ENCODE data around the gene PRDM15.

The PRDM15 gene

DNA sequence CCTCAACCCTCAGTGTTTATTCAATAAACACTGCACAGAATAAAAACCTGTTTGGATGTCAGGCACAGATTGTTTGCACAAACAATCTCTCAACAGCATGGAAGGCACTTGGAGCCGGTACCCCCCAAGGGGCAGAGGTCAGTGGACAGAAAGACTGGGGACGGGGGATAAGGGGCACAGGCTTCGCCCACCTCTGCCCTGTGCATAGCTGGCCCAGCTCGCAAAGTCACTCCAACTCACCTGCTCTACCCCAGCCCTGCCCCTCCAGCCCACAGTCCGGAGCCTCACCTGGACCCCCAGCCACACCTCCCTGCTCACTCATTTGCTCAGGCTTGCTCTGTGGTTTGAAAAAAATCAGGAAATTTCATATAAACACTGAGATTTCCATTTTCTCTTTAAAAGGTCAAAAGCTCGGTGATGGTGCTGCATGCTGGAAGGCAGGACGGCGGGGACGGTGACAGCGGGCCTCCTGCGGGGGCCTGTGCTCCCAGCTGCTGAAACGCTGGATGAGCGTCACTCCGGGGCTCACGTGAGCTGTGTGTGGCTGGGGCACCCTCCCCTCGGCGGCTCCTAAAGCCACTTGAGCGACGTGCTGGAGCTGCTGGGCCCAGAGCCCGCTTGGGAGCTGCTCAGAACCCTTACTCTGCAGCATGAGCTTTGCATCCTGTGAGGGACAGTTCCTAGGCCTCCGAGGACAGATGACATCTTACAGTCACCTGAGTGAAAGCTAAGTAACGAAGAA, 54.5 kb downstream of the PRDM15 start:
- DNase-seq (ENCODE audit: low read depth) = no peak

DNA sequence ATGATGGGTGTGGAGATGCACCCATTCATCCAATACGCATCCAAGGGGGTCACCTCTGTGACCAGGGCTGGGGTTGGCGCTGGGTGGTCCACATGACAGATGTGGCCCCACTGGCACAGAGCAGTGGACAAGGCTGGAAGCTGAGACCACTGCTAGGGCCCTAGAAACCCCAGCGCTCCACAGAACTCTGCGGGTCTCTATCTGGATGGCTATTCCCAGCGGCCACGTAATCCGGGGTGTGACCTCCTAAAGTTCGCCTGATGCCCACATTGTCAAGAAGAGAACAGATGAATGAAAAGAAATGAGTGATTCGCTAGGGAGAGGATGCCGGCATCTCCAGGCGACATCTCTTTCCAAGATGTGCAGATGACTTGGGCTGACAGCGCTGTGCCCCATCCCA, 55.2 kb downstream of the PRDM15 start:
- DNase-seq (ENCODE audit: low read depth) = no peak

DNA sequence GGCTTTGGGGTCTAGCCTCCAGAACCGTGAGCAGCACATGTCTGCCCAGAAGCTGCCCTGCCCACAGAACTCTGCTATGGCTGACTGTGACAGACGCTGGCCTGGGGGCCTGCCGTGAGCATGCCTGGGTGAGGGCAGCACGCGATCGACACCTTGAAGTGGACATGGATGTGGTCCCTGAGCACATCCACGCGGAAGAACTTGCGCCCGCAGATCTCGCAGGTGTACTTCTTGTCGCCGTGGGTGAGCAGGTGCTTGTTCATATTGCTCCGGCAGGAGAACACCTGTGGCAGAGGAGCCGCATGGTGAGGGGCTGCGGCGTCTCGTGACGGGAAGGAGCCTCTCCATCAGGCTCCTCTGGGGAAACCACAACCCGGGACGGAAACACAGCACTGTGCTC, 56.0 kb downstream of the PRDM15 start:
- no peak for DNase-seq (ENCODE audit: low read depth)

DNA sequence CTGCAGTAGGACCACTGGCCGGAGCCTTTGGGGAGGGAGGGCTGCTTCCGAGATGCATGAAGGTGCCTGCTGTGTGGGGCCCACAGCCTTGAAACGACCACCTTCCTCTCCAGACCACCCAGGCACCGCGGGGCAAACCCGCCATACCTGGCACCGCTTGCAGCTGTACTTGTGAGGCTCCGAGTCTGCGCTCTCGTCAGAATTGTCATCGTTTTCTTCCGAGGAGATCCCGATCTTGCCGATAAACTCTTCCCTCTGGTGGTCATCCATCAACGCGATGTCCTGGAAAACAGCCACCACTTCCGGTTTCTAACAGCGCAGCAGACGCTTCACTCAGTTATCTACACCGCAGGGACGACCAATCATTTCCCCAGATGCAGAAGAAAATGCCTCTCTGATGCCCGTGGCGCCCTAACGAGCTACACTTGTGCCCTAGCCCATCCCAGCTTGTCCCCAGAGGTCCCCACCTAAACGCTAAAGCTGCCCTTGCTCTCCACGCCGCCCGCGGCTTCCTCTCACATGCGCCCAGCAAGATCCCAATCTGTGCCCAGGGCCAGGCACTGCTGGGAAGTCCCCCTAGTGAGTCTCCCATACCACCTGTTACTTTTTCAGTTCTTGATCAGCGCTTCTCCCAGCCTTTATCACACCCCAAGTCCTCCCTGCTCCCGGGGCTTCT, 57.2 kb downstream of the PRDM15 start:
- DNase-seq (ENCODE audit: low read depth) = no peak

DNA sequence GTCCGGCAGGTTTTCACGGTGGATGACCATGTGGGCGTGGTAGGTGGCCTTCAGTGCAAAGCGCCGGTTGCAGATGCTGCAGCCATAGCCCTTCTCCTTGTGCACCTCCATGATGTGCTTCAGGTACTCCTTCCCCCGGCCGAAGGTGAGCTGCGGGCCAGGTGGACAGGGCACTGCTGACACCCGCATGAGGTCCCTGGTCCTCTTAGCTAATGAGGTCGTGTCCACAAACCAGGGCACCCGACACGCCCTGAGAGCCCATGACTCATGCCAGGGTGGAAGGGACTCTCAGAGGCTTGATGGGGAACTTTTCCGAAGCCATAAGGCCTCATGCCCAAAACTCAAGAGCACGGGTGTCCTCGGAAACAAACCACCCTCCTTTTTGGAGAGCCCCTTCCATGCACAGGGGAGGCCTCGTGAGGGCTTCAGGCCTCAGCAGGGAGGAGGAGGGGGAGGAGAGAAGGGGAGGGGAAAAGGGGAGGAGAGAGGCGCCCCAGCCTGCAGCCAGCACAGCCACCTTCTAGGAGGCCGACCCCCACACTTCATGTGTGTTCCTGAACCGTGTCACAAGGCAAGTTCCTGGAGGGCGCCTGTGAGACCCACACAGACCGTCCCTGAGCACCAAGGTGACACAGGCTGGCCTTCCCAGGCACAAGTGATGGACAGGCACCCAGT, 57.9 kb downstream of the PRDM15 start:
- DNase-seq (ENCODE audit: low read depth) = no peak

DNA sequence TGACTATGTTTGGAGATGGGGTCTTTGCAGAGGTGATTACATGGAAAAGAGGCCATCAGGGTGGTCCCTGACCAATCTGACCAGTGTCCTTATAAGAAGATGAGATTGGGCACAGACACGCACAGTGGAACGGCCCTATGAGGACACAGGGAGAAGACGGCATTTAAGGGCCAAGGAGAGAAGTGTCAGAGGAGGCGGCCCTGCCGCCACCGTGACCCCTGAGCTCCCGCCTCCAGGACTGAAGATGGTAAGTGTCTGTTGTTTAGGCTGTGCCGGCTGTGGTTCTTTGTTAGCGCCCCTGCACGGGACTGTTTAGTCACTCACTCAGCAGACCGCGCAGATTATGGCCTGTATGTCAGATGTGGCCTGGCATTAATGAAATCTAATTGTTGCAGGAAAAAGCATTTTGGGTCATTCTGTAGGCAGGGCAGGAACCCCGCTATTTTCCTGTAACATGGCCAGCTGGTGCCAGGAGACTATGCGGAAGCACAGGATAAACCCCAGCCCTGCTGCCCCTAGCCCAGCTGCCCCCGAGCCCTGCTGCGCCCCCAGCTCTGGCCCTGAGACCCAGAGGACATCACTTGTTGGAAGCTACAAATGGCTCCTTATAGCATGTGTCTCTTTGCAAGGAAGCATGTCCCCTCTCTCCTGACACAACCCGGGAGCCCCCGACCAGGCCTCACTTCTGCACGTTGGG, 58.6 kb downstream of the PRDM15 start:
- no peak for DNase-seq (ENCODE audit: low read depth)

DNA sequence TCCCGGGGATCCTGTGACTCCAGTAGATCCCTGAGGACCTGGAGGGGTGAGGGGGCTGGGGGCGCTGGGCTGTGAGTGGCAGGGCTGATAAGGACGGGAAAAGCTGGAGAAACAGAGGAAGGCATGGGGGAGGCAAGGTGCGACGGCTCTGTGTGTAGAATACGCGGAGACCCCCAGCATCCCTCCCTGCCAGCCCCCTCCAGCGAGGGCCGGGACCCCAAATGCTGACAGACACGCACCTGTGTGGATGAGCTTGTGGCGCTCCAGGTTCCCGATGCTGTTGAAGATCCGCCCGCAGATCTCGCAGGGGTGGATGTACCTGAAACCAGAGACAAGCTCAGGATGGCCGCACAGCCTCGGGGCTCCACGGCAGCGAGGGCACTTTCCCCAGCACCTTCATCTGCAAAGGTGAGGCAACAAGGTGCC, 59.3 kb downstream of the PRDM15 start:
- no peak for DNase-seq (ENCODE audit: low read depth)

DNA sequence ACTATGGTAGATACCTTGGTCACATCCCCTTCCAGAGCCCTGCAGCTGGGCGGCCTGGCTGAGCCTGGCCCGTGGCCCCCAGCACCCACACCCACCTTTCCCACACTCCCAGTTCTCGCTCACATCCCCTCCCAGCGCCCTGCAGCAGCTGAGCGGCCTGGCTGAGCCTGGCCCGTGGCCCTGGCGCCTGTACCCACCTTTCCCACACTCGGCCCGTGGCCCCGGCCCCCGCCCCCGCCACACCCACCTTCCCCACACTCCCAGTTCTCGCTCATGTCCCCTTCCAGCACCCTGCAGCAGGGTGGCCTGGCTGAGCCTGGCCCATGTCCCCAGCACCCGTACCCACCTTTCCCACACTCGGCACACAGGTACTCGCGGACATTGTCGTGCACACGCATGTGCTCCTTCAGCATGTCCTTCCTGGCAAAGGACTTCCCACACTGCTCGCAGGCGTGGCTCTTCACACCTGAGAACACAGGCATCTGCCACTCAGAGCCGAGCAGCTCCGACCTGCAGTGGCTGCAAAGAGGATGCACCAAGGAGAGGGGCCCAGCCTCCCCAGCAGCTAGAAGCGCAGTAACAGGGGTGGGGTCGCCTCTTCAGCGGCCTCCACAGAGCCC, 59.8 kb downstream of the PRDM15 start:
- no peak for DNase-seq (ENCODE audit: low read depth)

DNA sequence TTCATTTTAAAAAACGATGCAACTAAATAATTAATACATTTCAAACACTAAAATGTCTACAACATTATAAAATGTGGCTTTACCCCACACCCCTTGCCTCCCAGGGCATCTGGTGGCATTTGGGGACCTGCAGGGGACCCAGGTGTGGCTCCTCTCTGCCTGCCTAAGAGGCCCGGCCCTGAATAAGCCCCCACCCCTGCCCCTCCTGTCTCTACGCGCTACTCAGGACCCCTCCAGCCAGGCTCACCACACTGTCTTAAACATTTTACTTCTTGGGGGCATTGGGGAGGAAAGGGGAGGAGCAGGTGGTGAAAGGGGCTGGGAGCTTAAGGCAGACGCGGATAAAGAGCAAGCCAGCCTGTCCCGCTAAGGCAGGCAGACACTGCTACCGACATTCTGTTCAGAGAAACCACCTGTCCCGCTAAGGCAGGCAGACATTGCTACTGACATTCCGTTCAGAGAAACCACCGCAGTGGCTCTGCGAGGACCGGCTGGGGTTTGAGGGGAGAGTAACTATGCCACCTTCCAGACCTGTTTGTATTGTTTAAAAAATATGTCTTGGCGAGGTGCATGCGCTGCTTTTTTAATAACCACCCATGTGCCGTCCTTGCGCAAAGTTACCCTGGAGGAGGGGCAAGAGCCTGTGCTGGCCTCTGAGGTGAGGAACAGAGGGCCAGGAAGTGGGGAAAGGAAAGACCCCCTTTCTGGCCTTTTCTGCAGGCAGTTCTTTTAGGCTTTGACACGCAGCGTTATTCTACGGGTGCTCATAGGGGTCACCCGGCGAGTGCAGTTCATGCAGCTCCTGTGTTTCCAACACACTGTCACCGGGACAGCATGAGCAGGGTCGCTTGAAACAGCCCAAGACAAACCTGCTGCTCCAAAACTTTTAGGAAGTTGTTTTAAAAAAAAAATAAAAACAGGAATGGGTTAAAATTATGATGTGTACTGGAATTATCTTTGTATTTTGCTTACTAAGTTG, 61.0 kb downstream of the PRDM15 start:
- DNase-seq (ENCODE audit: low read depth) = no peak

DNA sequence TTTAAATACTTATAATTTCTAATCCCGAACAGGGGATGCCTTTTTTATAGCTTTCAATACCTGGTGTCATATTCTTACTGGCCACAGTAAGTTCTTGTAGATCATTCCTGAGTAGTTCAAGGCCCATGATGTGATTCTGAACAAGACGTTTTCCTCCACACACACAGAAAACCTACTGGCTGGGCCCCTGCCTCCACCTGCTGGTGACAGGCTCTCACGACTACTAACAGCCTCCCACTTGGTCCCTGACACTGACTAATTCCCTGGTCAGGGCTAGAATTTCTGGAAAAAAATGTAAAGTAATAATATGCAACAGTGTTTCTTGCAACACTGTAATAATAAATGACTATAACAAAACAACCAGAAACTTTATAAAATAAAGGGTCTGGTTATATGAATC, 61.9 kb downstream of the PRDM15 start:
- no peak for DNase-seq (ENCODE audit: low read depth)

DNA sequence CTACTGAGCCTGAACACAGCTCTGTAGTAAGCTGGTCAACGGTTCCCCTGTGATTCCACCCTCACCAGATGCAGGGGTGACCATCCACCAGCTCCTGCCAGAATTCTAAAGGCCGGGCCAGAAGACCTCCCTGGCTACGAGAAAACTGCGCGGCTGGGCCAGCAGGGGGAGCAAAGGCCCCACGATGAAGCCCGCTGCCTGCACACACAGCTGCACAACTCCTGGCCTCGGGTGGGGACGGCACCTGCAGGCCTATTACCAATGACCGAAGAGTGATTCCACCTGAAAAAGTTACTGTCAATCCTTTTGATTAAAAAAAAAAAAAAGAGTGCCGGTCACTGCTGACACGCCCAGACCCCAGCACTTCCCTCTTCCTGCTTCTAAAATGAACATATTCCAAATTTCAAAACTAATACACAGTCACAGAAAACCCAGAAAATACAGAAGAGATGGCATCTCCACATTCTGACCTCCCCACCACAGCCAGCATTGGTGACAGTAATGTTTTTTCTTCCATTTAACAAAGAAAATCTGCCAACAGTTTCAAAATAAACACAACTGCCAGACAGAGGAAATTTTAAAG, 62.5 kb downstream of the PRDM15 start:
- peak; percentile 11 for DNase-seq (ENCODE audit: low read depth)

DNA sequence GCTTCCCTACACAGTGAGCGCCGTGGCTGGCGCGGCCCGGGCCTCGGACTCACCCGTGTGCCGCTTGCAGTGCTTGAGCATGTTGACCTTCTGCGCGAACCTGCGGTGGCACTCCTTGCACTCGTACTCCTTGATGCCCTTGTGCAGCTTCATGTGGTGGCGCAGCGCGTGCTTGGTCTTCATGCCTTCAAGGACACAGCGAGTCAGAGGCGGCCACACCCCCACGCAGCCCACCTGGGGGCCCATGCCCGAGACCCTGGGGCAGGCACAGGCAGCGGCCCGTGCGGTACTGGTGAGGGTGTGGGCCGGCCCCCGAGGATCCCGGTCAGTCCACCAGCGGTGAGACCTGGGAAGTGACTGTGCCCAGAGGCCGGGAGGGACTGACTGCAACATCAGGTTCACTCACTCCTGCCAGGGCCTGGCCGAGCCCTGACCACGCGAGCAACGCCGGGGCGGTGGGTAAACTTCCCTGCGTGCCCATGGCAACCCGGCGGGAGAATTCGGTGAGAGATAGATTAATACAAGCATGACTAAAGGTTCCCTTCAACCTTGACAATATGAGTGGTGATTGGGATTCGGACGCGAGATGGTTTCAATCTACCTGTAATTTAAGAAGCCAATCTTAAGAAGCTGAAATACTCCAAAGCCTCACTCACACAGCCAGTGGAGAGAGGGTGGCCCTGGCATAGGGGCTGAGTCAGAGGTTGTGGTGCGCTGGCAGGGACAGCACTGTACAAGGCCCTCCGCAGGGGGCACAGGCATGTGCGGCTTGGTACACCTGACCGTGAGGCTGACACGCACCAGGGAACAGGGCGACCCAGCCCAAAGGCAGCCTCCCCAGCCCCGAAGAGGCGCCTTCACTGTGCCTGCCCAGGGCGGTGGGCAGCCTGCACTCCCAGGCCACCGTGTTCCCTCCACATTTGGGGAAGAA, 63.2 kb downstream of the PRDM15 start:
- DNase-seq (ENCODE audit: low read depth) = no peak

DNA sequence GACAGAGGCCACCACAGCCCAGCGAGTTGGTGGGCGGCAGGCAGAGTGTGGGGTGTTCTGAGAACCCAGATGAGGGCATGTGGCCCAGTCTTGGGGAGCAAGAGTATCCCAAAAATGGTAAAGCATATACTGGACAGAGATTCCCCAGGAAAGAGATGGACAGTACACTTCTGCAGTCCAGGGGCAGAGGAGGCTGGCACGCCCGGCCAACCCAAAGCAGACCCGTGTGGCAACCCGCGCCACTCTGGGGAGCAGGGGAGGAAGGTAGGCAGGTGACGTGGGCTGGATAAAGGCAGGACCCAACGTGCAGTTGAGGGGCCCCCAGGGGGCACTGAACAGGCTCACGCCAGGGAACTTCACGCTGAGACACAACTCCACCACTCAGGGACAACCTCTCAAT, 65.9 kb downstream of the PRDM15 start:
- DNase-seq (ENCODE audit: low read depth) = no peak

DNA sequence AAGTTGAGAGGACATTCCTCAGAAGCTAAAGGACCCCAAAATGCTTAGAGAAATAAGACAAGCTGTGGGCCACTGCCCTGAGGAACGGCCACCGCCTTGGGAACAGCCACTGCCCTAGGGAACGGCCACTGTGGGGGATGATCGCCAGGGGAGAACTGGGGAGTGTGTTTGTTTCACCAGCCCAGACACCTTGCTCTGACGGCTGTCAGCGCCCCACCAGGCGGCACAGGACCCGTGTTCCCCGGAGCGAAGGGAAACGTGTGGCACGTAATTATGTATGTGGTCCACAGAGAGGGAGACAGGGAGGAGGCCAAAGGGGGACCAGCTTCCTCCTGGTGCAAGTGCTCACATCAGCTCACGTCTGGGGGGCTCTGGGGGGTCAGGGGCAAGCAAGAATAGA, 66.5 kb downstream of the PRDM15 start:
- DNase-seq (ENCODE audit: low read depth) = no peak

DNA sequence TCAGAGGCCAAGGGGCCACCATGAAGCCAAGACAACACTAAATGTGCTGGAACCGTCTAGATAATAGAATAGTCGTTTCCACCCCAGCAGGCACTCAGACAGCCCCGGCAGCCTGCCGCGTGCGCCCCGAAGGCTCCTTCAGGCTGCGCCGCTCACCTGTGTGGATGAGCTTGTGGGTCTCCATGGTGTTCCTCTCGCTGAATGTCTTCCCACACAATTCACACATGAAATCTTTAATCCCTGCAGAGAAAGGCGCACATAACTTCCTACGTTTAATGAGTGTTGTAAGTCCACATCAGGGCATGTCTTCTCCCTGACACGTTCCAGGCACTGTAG, 68.6 kb downstream of the PRDM15 start:
- no peak for DNase-seq (ENCODE audit: low read depth)

DNA sequence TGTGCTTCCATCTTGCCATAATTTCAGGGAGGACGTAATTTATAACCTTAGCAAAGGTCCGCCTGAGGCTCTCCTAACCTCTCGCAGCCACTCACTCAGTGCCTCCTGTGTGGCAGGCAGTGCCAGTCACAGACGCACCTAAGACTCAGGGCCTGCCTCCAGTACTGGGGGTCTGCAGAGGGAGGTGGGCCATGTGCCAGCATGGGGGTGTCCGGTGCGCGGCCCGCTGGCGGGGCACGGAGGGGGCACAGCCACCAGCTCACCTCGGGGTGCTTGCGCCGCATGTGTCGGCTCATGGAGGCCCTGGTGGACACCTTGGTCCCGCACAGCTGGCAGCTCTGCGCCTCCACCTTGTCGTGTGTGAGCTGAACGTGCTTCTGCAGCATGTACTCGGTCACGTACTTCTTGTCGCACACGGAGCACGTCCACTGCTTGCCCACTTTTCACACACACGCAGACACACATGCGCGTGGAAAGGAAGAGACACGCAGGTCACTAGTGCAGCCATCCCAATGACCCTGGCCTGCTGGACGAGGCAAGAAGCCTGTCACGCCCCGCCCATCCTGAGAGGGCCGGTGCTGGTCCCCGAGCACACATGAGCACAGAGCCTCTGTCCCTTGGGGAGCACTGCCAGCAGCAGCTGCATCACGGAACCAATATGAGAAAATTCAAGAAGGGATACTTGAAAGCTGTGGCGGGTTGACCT, 69.1 kb downstream of the PRDM15 start:
- no peak for DNase-seq (ENCODE audit: low read depth)

DNA sequence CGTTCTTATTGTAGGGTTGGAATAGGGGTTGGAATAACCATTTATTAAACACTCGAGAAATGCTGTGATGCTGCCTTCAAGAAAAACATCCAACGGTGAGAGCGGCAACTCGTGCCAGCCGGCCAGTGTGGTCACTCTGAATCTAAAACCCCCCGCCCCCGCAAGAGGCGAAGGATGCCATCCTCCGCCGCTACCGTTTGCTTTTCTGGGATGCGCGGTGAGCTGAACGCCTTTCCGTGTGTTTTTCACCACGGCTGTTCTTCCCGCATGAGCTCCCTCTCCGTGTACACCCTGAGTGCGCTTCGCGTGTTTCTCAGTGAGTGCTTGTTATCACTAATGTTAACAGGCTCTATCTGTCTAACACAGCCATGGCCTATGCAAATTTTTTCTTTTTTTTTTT, 70.3 kb downstream of the PRDM15 start:
- no peak for DNase-seq (ENCODE audit: low read depth)

DNA sequence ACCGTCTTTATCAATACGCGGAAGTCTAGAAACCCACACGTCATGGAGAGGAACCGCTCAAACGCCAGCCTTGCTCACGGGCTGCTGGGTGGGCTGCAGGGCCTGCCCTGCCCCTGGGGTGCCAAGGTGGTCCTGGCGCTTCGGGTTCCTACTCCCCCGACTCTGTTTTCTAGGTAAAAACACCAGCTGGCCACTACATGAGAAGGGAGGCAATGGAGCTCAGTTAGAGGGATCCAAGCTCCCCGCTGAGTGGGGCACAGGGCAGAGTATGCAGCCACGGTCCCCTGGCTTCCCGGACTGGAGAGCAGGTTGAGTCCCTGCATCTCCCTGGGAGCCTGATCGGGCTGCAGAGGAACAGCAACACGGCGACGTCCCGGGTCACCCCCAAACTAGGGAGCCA, 71.0 kb downstream of the PRDM15 start:
- no peak for DNase-seq (ENCODE audit: low read depth)

DNA sequence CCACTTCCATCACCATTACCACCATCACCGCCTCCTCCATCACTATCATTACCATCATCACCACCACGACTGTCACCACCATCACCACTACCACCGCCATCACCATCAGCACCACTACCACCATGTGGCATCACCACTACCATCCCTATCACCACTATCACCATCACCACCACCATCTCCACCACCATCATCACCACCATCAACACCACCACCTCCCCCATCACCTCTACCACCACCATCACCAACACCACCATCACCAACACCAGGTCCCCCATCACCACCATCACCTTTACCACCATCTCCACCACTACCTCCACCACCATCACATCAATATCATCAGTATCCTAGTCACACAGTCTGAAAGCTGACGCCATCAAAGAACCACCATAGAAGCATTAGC, 72.4 kb downstream of the PRDM15 start:
- DNase-seq (ENCODE audit: low read depth) = no peak

All from T-helper 22 cell (primary cell).